ENCODE results near the gene MTCH1.

MTCH1 gene

GRCh38 chr6:37027811-37028469 lies 41.9 kb upstream of the MTCH1 start:
- no peak overlapping the region for H3K27ac ChIP-seq (ENCODE audit: low read depth, low read length, poor library complexity, severe bottlenecking)
- no peaks in the 10 kb centered on the region for H3K27me3 ChIP-seq (ENCODE audit: insufficient read depth, low read length)
- no peak overlapping the region for H3K9ac ChIP-seq (ENCODE audit: low read length)
- H3K4me1 ChIP-seq (ENCODE audit: insufficient read depth, low read length, severe bottlenecking), result no peaks in the 10 kb centered on the region
- no peaks in the 10 kb centered on the region for H3K79me2 ChIP-seq (ENCODE audit: insufficient read depth, low read length)
- no peak overlapping the region for H3K4me3 ChIP-seq (ENCODE audit: low read depth, low read length, poor library complexity, severe bottlenecking)
- no peaks in the 10 kb centered on the region for H4K20me1 ChIP-seq (ENCODE audit: insufficient read depth, low read length)
- no peaks in the 10 kb centered on the region for H3F3A ChIP-seq (ENCODE audit: insufficient read depth, low read length)
- no peaks in the 10 kb centered on the region for H3K9me2 ChIP-seq (ENCODE audit: low read depth, low read length)
- no peaks in the 10 kb centered on the region for H3K9me3 ChIP-seq (ENCODE audit: low read length)
- TF ChIP-seq CTCF (IDR thresholded peaks at IDR 0.05; ENCODE audit: low read length) (no peak), EZH2 (IDR thresholded peaks at IDR 0.05; ENCODE audit: borderline replicate concordance, low read length) (no peak)
- no peak overlapping the region for H3K4me2 ChIP-seq (ENCODE audit: low read length)
- no peaks in the 10 kb centered on the region for H3K36me3 ChIP-seq (ENCODE audit: insufficient read depth, low read length)
- no peak overlapping the region for H2AFZ ChIP-seq (ENCODE audit: low read length)

- Histone ChIP-seq H2AFZ (ENCODE audit: low read length) (no peak overlapping the region), H3K9ac (ENCODE audit: low read length) (no peak overlapping the region), H3K4me2 (ENCODE audit: low read length) (no peak overlapping the region), H3K4me1 (ENCODE audit: insufficient read depth, low read length, severe bottlenecking) (no peaks in the 10 kb centered on the region), H3K9me2 (ENCODE audit: low read depth, low read length) (no peaks in the 10 kb centered on the region), H3K36me3 (ENCODE audit: insufficient read depth, low read length) (no peaks in the 10 kb centered on the region), H4K20me1 (ENCODE audit: insufficient read depth, low read length) (no peaks in the 10 kb centered on the region), H3K4me3 (ENCODE audit: low read depth, low read length, poor library complexity, severe bottlenecking) (no peak overlapping the region), H3F3A (ENCODE audit: insufficient read depth, low read length) (no peaks in the 10 kb centered on the region), H3K79me2 (ENCODE audit: insufficient read depth, low read length) (no peaks in the 10 kb centered on the region), H3K9me3 (ENCODE audit: low read length) (no peaks in the 10 kb centered on the region), H3K27me3 (ENCODE audit: insufficient read depth, low read length) (no peaks in the 10 kb centered on the region), H3K27ac (ENCODE audit: low read depth, low read length, poor library complexity, severe bottlenecking) (no peak overlapping the region)
- no peak for TF ChIP-seq EZH2 (IDR thresholded peaks at IDR 0.05; ENCODE audit: borderline replicate concordance, low read length)
- TF ChIP-seq CTCF (IDR thresholded peaks at IDR 0.05; ENCODE audit: low read length), result no peak
These were observed 41.2 kb upstream of the MTCH1 start for GRCh38 chr6:37027036-37027720.

GRCh38 chr6:37025621-37026466 lies 39.8 kb upstream of the MTCH1 start:
- no peak for TF ChIP-seq CTCF (IDR thresholded peaks at IDR 0.05; ENCODE audit: low read length)
- TF ChIP-seq EZH2 (IDR thresholded peaks at IDR 0.05; ENCODE audit: borderline replicate concordance, low read length), result no peak
- H3K4me2 ChIP-seq (ENCODE audit: low read length), result no peak overlapping the region
- H3K27ac ChIP-seq (ENCODE audit: low read depth, low read length, poor library complexity, severe bottlenecking), result no peak overlapping the region
- no peaks in the 10 kb centered on the region for H3F3A ChIP-seq (ENCODE audit: insufficient read depth, low read length)
- no peaks in the 10 kb centered on the region for H3K27me3 ChIP-seq (ENCODE audit: insufficient read depth, low read length)
- no peak overlapping the region for H3K4me3 ChIP-seq (ENCODE audit: low read depth, low read length, poor library complexity, severe bottlenecking)
- no peak overlapping the region for H3K9ac ChIP-seq (ENCODE audit: low read length)
- H3K4me1 ChIP-seq (ENCODE audit: insufficient read depth, low read length, severe bottlenecking), result peaks cover 4% of the 10 kb centered on the region
- no peaks in the 10 kb centered on the region for H3K9me3 ChIP-seq (ENCODE audit: low read length)
- H4K20me1 ChIP-seq (ENCODE audit: insufficient read depth, low read length), result no peaks in the 10 kb centered on the region
- no peaks in the 10 kb centered on the region for H3K9me2 ChIP-seq (ENCODE audit: low read depth, low read length)
- H2AFZ ChIP-seq (ENCODE audit: low read length), result no peak overlapping the region
- no peaks in the 10 kb centered on the region for H3K79me2 ChIP-seq (ENCODE audit: insufficient read depth, low read length)
- H3K36me3 ChIP-seq (ENCODE audit: insufficient read depth, low read length), result no peaks in the 10 kb centered on the region

Data from OCI-LY1 (cell line).